ENCODE results near the gene RBM47. TPM values are rescaled to one million over a fixed set of nuclear protein-coding genes. Genes with fewer than 3 reads are reported as not detected.

Gene RBM47
- total RNA-seq, 1 donor from 2014 or later, result 0.37 TPM

- TF ChIP-seq CTCF (conservative IDR thresholded peaks at IDR 0.05), result no peak
- Mint-ChIP-seq H3K27me3 (ENCODE audit: low read depth) (no peaks in the 10 kb centered on the region), H3K4me1 (no peaks in the 10 kb centered on the region)
These were observed 45.7 kb downstream of the RBM47 start for GRCh38 chr4:40583850-40584439.

GRCh38 chr4:40582413-40582812 lies 47.3 kb downstream of the RBM47 start:
- no peaks in the 10 kb centered on the region for H3K9me3 Mint-ChIP-seq
- no peak overlapping the region for H3K27ac Mint-ChIP-seq (ENCODE audit: unreplicated experiment)
- TF ChIP-seq CTCF (conservative IDR thresholded peaks at IDR 0.05), result no peak
- peaks cover 1% of the 10 kb centered on the region for H3K4me1 Mint-ChIP-seq
- no peaks in the 10 kb centered on the region for H3K36me3 Mint-ChIP-seq (ENCODE audit: low read depth)
- H3K27me3 Mint-ChIP-seq (ENCODE audit: low read depth), result no peaks in the 10 kb centered on the region
- no peak overlapping the region for H3K4me3 Mint-ChIP-seq
- no peak for DNase-seq (ENCODE audit: low read depth, low spot score)

More at GRCh38 chr4:40583850-40584439, 45.7 kb downstream of the RBM47 start:
- H3K27ac Mint-ChIP-seq (ENCODE audit: unreplicated experiment), result no peak overlapping the region
- no peak for DNase-seq (ENCODE audit: low read depth, low spot score)
- no peaks in the 10 kb centered on the region for H3K36me3 Mint-ChIP-seq (ENCODE audit: low read depth)
- no peaks in the 10 kb centered on the region for H3K9me3 Mint-ChIP-seq
- no peak overlapping the region for H3K4me3 Mint-ChIP-seq

- DNase-seq (ENCODE audit: low read depth, low spot score), result no peak
- Mint-ChIP-seq H3K4me1 (peaks cover 10% of the 10 kb centered on the region), H3K27me3 (ENCODE audit: low read depth) (no peaks in the 10 kb centered on the region), H3K27ac (ENCODE audit: unreplicated experiment) (no peak overlapping the region), H3K36me3 (ENCODE audit: low read depth) (no peaks in the 10 kb centered on the region), H3K4me3 (no peak overlapping the region), H3K9me3 (no peaks in the 10 kb centered on the region)
- no peak for TF ChIP-seq CTCF (conservative IDR thresholded peaks at IDR 0.05)
These were observed 48.2 kb downstream of the RBM47 start for GRCh38 chr4:40581254-40582140.

GRCh38 chr4:40579983-40580382 lies 49.7 kb downstream of the RBM47 start:
- TF ChIP-seq CTCF (conservative IDR thresholded peaks at IDR 0.05), result no peak
- H3K9me3 Mint-ChIP-seq, result no peaks in the 10 kb centered on the region
- no peak for DNase-seq (ENCODE audit: low read depth, low spot score)
- H3K27me3 Mint-ChIP-seq (ENCODE audit: low read depth), result no peaks in the 10 kb centered on the region
- no peak overlapping the region for H3K27ac Mint-ChIP-seq (ENCODE audit: unreplicated experiment)
- H3K4me1 Mint-ChIP-seq, result peaks cover 10% of the 10 kb centered on the region
- no peak overlapping the region for H3K4me3 Mint-ChIP-seq
- H3K36me3 Mint-ChIP-seq (ENCODE audit: low read depth), result no peaks in the 10 kb centered on the region

- Mint-ChIP-seq H3K36me3 (ENCODE audit: low read depth) (no peaks in the 10 kb centered on the region), H3K4me1 (peaks cover 10% of the 10 kb centered on the region), H3K27me3 (ENCODE audit: low read depth) (no peaks in the 10 kb centered on the region), H3K27ac (ENCODE audit: unreplicated experiment) (no peak overlapping the region), H3K4me3 (no peak overlapping the region), H3K9me3 (no peaks in the 10 kb centered on the region)
- no peak for TF ChIP-seq CTCF (conservative IDR thresholded peaks at IDR 0.05)
- no peak for DNase-seq (ENCODE audit: low read depth, low spot score)
These were observed 51.9 kb downstream of the RBM47 start for GRCh38 chr4:40577588-40578253.
